GM23338 (cell line): ENCODE measurements around the gene MFAP4. TPM values are rescaled to one million over a fixed set of nuclear protein-coding genes. Genes with fewer than 3 reads are reported as not detected.
"Not testable (repeated sequence)": the region's sequence is repeated elsewhere in the genome, so short reads cannot be mapped to it uniquely, and the experiment has no call there.

ENCODE experiments used
- ATAC-seq: fragments of 200-7000 bp; cut with Tn5 transposase; 3 replicates; pipeline ENCODE4 v1.9.1; 2020
- DNase-seq: peaks from one replicate; pipeline ENCODE4 v3.0.0-alpha.2; 2015; ENCODE audit warnings: low spot score
- H2AFZ ChIP-seq: fragments of 200-600 bp; sonication (generic); 2 replicates; pipeline ENCODE4 v1.8.0; 2016; ENCODE audit warnings: antibody characterized with exemption, mild to moderate bottlenecking, moderate library complexity
- H3F3A ChIP-seq: fragments of 200-600 bp; sonication (generic); replicated peaks from 2 replicates; pipeline ENCODE4 v1.8.0; 2017; ENCODE audit warnings: antibody characterized with exemption, mixed run types, low read depth
- H3K27ac ChIP-seq: fragments of 200-600 bp; sonication (generic); 2 replicates; pipeline ENCODE4 v1.6.1; 2016; ENCODE audit warnings: low read depth
- H3K27me3 ChIP-seq: fragments of 200-600 bp; sonication (generic); 2 replicates; pipeline ENCODE4 v1.8.0; 2016; ENCODE audit warnings: mild to moderate bottlenecking, mixed run types, moderate library complexity; ENCODE audit not compliant: insufficient read depth
- H3K36me3 ChIP-seq: fragments of 200-600 bp; sonication (generic); 2 replicates; pipeline ENCODE4 v1.8.0; 2016; ENCODE audit warnings: mild to moderate bottlenecking; ENCODE audit not compliant: insufficient read depth
- H3K4me1 ChIP-seq: fragments of 200-600 bp; sonication (generic); 2 replicates; pipeline ENCODE4 v1.8.0; 2016; ENCODE audit warnings: mild to moderate bottlenecking, moderate library complexity; ENCODE audit not compliant: insufficient read depth
- H3K4me2 ChIP-seq: fragments of 200-600 bp; sonication (generic); 2 replicates; pipeline ENCODE4 v1.7.1; 2017; ENCODE audit warnings: mixed run types
- H3K4me3 ChIP-seq: fragments of 200-600 bp; sonication (generic); 2 replicates; pipeline ENCODE4 v1.6.1; 2016; ENCODE audit warnings: mixed run types
- H3K79me2 ChIP-seq: fragments of 200-600 bp; sonication (generic); replicated peaks from 2 replicates; pipeline ENCODE4 v1.8.0; 2017; ENCODE audit warnings: mild to moderate bottlenecking; ENCODE audit not compliant: insufficient read depth
- H3K9me2 ChIP-seq: fragments of 200-600 bp; sonication (generic); 2 replicates; pipeline ENCODE4 v1.8.0; 2017; ENCODE audit not compliant: insufficient read depth
- H4K20me1 ChIP-seq: fragments of 200-600 bp; sonication (generic); replicated peaks from 2 replicates; pipeline ENCODE4 v1.8.0; 2017; ENCODE audit warnings: mild to moderate bottlenecking; ENCODE audit not compliant: insufficient read depth
- H3K27ac Mint-ChIP-seq: 2 replicates; pipeline ENCODE4 v1.8.0; 2020; ENCODE audit warnings: inconsistent platforms, mild to moderate bottlenecking, moderate library complexity, mixed read lengths
- H3K27me3 Mint-ChIP-seq: 3 replicates; pipeline ENCODE4 v1.8.0; 2022; ENCODE audit warnings: low read depth, mild to moderate bottlenecking, moderate library complexity, mixed read lengths, inconsistent platforms; ENCODE audit not compliant: insufficient read depth, poor library complexity
- H3K36me3 Mint-ChIP-seq: 3 replicates; pipeline ENCODE4 v1.8.0; 2021; ENCODE audit warnings: low read depth, mild to moderate bottlenecking, inconsistent platforms, moderate library complexity, mixed read lengths
- H3K4me1 Mint-ChIP-seq: 3 replicates; pipeline ENCODE4 v1.8.0; 2020; ENCODE audit warnings: mild to moderate bottlenecking, inconsistent platforms, mixed read lengths
- H3K4me3 Mint-ChIP-seq: 3 replicates; pipeline ENCODE4 v1.8.0; 2021; ENCODE audit warnings: moderate library complexity, mild to moderate bottlenecking, inconsistent platforms, mixed read lengths
- H3K9me3 Mint-ChIP-seq: 3 replicates; pipeline ENCODE4 v1.8.0; 2020; ENCODE audit warnings: moderate library complexity, mild to moderate bottlenecking, inconsistent platforms, mixed read lengths
- CREB1 ChIP-seq: fragments of 250-450 bp; sonication (Bioruptor Pico); IDR thresholded peaks from 2 replicates; pipeline ENCODE4 v1.5.0; 2020; ENCODE audit warnings: low read depth, mild to moderate bottlenecking, moderate library complexity
- NANOG ChIP-seq: IDR thresholded peaks from 2 replicates; pipeline ENCODE4 v1.6.1; 2016; ENCODE audit warnings: antibody characterized with exemption, borderline replicate concordance
- POLR2AphosphoS5 ChIP-seq: IDR thresholded peaks from 2 replicates; pipeline ENCODE4 v1.6.1; 2016; ENCODE audit warnings: antibody characterized with exemption, low read depth
- polyA plus RNA-seq: library from polyadenylated mRNA; unstranded; fragments of >200 nt; fragmentation: Nextera tagmentation; extraction: Ambion mirVana; gene quantifications from 2 replicates; pipeline ENCODE4 v1.2.1, GENCODE V29; 2016
- total RNA-seq: library from RNA; depleted of rRNA; stranded (reverse); fragments of >200 nt; shearing (Covaris generic); gene quantifications from 2 replicates; pipeline ENCODE4 v1.2.3, GENCODE V29; 2014
- TF ChIP-seq, protein P1 (sequence below): fragments of 250-450 bp; sonication (Bioruptor Pico); IDR thresholded peaks from 2 replicates; pipeline ENCODE4 v1.5.0; 2020; ENCODE audit warnings: mild to moderate bottlenecking, moderate library complexity
- TF ChIP-seq, protein P2 (sequence below): IDR thresholded peaks from one replicate; pipeline ENCODE4 v1.6.1; 2018; ENCODE audit warnings: antibody characterized with exemption; ENCODE audit not compliant: unreplicated experiment

MFAP4 gene
- total and polyA plus RNA-seq, 2 experiments from 2014 or later = 7.7 to 9.7 TPM

DNA sequence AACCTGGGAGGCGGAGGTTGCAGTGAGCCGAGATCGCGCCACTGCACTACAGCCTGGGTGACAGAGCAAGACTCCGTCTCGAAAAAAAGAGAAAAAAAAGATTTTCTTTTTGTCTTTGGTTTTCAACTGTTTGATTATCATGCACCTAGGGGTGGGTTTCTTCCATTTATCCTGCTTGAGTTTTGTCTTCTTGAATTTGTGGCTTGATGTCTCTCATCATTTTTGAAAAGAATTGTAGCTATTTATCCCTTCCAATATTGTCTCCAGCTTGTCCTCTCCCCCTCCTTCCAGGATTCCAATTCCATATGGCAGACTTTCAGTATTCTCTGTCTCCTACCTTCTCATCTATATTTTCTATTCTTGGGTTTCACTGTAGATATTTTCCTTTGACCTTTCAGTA, 32.2 kb downstream of the MFAP4 start (continued):
- TF ChIP-seq, protein P1, sequence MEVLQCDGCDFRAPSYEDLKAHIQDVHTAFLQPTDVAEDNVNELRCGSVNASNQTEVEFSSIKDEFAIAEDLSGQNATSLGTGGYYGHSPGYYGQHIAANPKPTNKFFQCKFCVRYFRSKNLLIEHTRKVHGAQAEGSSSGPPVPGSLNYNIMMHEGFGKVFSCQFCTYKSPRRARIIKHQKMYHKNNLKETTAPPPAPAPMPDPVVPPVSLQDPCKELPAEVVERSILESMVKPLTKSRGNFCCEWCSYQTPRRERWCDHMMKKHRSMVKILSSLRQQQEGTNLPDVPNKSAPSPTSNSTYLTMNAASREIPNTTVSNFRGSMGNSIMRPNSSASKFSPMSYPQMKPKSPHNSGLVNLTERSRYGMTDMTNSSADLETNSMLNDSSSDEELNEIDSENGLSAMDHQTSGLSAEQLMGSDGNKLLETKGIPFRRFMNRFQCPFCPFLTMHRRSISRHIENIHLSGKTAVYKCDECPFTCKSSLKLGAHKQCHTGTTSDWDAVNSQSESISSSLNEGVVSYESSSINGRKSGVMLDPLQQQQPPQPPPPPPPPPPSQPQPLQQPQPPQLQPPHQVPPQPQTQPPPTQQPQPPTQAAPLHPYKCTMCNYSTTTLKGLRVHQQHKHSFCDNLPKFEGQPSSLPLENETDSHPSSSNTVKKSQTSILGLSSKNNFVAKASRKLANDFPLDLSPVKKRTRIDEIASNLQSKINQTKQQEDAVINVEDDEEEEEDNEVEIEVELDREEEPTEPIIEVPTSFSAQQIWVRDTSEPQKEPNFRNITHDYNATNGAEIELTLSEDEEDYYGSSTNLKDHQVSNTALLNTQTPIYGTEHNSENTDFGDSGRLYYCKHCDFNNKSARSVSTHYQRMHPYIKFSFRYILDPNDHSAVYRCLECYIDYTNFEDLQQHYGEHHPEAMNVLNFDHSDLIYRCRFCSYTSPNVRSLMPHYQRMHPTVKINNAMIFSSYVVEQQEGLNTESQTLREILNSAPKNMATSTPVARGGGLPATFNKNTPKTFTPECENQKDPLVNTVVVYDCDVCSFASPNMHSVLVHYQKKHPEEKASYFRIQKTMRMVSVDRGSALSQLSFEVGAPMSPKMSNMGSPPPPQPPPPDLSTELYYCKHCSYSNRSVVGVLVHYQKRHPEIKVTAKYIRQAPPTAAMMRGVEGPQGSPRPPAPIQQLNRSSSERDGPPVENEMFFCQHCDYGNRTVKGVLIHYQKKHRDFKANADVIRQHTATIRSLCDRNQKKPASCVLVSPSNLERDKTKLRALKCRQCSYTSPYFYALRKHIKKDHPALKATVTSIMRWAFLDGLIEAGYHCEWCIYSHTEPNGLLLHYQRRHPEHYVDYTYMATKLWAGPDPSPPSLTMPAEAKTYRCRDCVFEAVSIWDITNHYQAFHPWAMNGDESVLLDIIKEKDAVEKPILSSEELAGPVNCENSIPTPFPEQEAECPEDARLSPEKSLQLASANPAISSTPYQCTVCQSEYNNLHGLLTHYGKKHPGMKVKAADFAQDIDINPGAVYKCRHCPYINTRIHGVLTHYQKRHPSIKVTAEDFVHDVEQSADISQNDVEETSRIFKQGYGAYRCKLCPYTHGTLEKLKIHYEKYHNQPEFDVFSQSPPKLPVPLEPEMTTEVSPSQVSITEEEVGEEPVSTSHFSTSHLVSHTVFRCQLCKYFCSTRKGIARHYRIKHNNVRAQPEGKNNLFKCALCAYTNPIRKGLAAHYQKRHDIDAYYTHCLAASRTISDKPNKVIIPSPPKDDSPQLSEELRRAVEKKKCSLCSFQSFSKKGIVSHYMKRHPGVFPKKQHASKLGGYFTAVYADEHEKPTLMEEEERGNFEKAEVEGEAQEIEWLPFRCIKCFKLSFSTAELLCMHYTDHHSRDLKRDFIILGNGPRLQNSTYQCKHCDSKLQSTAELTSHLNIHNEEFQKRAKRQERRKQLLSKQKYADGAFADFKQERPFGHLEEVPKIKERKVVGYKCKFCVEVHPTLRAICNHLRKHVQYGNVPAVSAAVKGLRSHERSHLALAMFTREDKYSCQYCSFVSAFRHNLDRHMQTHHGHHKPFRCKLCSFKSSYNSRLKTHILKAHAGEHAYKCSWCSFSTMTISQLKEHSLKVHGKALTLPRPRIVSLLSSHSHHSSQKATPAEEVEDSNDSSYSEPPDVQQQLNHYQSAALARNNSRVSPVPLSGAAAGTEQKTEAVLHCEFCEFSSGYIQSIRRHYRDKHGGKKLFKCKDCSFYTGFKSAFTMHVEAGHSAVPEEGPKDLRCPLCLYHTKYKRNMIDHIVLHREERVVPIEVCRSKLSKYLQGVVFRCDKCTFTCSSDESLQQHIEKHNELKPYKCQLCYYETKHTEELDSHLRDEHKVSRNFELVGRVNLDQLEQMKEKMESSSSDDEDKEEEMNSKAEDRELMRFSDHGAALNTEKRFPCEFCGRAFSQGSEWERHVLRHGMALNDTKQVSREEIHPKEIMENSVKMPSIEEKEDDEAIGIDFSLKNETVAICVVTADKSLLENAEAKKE (CRISPR knock-in tag) = no peak
- TF ChIP-seq CREB1 (CRISPR knock-in tag) (no peak), POLR2AphosphoS5 (no peak), NANOG (no peak)
- TF ChIP-seq, protein P2, sequence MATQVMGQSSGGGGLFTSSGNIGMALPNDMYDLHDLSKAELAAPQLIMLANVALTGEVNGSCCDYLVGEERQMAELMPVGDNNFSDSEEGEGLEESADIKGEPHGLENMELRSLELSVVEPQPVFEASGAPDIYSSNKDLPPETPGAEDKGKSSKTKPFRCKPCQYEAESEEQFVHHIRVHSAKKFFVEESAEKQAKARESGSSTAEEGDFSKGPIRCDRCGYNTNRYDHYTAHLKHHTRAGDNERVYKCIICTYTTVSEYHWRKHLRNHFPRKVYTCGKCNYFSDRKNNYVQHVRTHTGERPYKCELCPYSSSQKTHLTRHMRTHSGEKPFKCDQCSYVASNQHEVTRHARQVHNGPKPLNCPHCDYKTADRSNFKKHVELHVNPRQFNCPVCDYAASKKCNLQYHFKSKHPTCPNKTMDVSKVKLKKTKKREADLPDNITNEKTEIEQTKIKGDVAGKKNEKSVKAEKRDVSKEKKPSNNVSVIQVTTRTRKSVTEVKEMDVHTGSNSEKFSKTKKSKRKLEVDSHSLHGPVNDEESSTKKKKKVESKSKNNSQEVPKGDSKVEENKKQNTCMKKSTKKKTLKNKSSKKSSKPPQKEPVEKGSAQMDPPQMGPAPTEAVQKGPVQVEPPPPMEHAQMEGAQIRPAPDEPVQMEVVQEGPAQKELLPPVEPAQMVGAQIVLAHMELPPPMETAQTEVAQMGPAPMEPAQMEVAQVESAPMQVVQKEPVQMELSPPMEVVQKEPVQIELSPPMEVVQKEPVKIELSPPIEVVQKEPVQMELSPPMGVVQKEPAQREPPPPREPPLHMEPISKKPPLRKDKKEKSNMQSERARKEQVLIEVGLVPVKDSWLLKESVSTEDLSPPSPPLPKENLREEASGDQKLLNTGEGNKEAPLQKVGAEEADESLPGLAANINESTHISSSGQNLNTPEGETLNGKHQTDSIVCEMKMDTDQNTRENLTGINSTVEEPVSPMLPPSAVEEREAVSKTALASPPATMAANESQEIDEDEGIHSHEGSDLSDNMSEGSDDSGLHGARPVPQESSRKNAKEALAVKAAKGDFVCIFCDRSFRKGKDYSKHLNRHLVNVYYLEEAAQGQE = no peak

DNA sequence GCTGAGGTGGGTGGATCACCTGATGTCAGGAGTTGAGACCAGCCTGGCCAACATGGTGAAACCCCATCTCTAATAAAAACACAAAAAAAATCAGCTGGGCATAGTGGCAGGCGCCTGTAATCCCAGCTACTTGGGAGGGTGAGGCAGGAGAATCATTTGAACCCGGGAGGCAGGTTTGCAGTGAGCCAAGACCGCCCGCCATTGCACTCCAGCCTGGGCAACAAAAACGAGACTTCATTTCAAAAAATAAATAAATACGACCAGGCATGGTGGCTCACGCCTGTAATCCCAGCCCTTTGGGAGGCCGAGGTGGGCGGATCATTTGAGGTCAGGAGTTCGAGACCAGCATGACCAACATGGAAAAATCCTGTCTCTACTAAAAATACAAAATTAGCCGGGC, 33.6 kb downstream of the MFAP4 start:
- not testable (repeated sequence) for H3K27ac ChIP-seq, H3K4me2 ChIP-seq, H3K36me3 ChIP-seq, ATAC-seq, H4K20me1 ChIP-seq, H3F3A ChIP-seq, H3K4me1 Mint-ChIP-seq, H3K4me3 ChIP-seq, H3K36me3 Mint-ChIP-seq, H3K27me3 Mint-ChIP-seq, H3K9me3 Mint-ChIP-seq, DNase-seq, H3K4me3 Mint-ChIP-seq, H3K79me2 ChIP-seq, H3K9me2 ChIP-seq, H2AFZ ChIP-seq, H3K27me3 ChIP-seq, H3K27ac Mint-ChIP-seq, H3K4me1 ChIP-seq
